A673 (cell line): Measurements from ENCODE around the gene TREX2. TPM values are rescaled to one million over a fixed set of nuclear protein-coding genes. Genes with fewer than 3 reads are reported as not detected.

Source experiments
- BruUV-seq: library from RNA; stranded (reverse); fragments of 400-500 nt; replicated peaks from 2 replicates; lab custom pipeline; 2021; lab: Mats Ljungman, UMichigan
- CTCF ChIA-PET: fragments of 300-600 bp; sonication (Branson Sonifier 250); formaldehyde crosslinking; loops from one replicate; lab custom pipeline; 2022; ENCODE audit warnings: antibody characterized with exemption; lab: Charles Lee
- POLR2A ChIA-PET: fragments of 300-600 bp; sonication (Branson Sonifier 250); formaldehyde crosslinking; loops from one replicate; lab custom pipeline; 2022; ENCODE audit warnings: antibody characterized with exemption; ENCODE audit not compliant: low non-redundant PET; lab: Charles Lee
- DNase-seq: peaks from one replicate; pipeline ENCODE4 v3.0.0-alpha.2; 2015; ENCODE audit warnings: low spot score
- H3K27ac ChIP-seq: fragments of 200-600 bp; sonication (generic); 2 replicates; pipeline ENCODE4 v1.5.1; 2016; ENCODE audit warnings: mixed run types, low read depth, mild to moderate bottlenecking, mixed read lengths, antibody characterized with exemption, low read length; ENCODE audit not compliant: poor library complexity, severe bottlenecking
- H3K27me3 ChIP-seq: fragments of 200-600 bp; sonication (generic); replicated peaks from 2 replicates; pipeline ENCODE4 v1.6.1; 2017; ENCODE audit warnings: mixed run types, low read depth, mild to moderate bottlenecking, mixed read lengths, antibody characterized with exemption, low read length; ENCODE audit not compliant: insufficient read depth, poor library complexity
- H3K36me3 ChIP-seq: fragments of 200-600 bp; sonication (generic); 2 replicates; pipeline ENCODE4 v1.6.1; 2016; ENCODE audit warnings: mixed run types, mild to moderate bottlenecking, mixed read lengths, antibody characterized with exemption, low read length; ENCODE audit not compliant: insufficient read depth, poor library complexity, severe bottlenecking
- H3K4me1 ChIP-seq: fragments of 200-600 bp; sonication (generic); 2 replicates; pipeline ENCODE4 v1.6.1; 2017; ENCODE audit warnings: mixed run types, mild to moderate bottlenecking, mixed read lengths, antibody characterized with exemption, low read length; ENCODE audit not compliant: insufficient read depth, poor library complexity, severe bottlenecking
- H3K4me3 ChIP-seq: fragments of 200-600 bp; sonication (generic); 2 replicates; pipeline ENCODE4 v1.5.1; 2016; ENCODE audit warnings: low read depth, mixed run types, mild to moderate bottlenecking, mixed read lengths, low read length; ENCODE audit not compliant: poor library complexity, severe bottlenecking
- H3K9me3 ChIP-seq: fragments of 200-600 bp; sonication (generic); 2 replicates; pipeline ENCODE4 v1.6.1; 2016; ENCODE audit warnings: mixed run types, low read depth, mild to moderate bottlenecking, mixed read lengths, antibody characterized with exemption, low read length; ENCODE audit not compliant: poor library complexity, severe bottlenecking
- CTCF ChIP-seq: fragments of 300-800, 200-600 bp; sonication (generic); conservative IDR thresholded peaks from 2 replicates; pipeline ENCODE4 v1.5.1; 2017; ENCODE audit warnings: low read depth, mild to moderate bottlenecking, antibody characterized with exemption, low read length, moderate library complexity, mixed read lengths
- EZH2 ChIP-seq: fragments of 200-600 bp; sonication (generic); IDR thresholded peaks from 2 replicates; pipeline ENCODE4 v1.6.1; 2017; ENCODE audit warnings: borderline replicate concordance, low read depth, mild to moderate bottlenecking, mixed read lengths, antibody characterized with exemption, low read length; ENCODE audit not compliant: poor library complexity, severe bottlenecking
- intact Hi-C: fragments of 100-400 bp; cut with micrococcal nuclease; formaldehyde crosslinking; loops from one replicate; pipeline ENCODE4 v1.10.0; 2022; ENCODE audit not compliant: unreplicated experiment
- total RNA-seq: library from RNA; stranded (reverse); gene quantifications from 2 replicates; pipeline ENCODE4 v1.2.3, GENCODE V29; 2021

Gene TREX2
- total RNA-seq, 1 experiment from 2014 or later: 0.77 TPM

- intact Hi-C loops: no loop called here
These were observed 22.2 kb upstream of the TREX2 start for GRCh38 chrX:153468008-153468580.

GRCh38 chrX:153465691-153466380 is 20.0 kb upstream of the TREX2 start:
- DNase-seq: no peak
- Histone ChIP-seq H3K9me3 (no peaks in the 10 kb centered on the region), H3K4me3 (no peak overlapping the region), H3K36me3 (peaks cover 5% of the 10 kb centered on the region), H3K27me3 (no peaks in the 10 kb centered on the region), H3K4me1 (no peaks in the 10 kb centered on the region), H3K27ac (no peak overlapping the region)
- CTCF ChIA-PET: no interaction called here
- BruUV-seq: no TSS peak
- intact Hi-C loops: no loop called here
- POLR2A ChIA-PET: no interaction called here
- TF ChIP-seq EZH2: no peak
- TF ChIP-seq CTCF: no peak

More at GRCh38 chrX:153468008-153468580, 22.2 kb upstream of the TREX2 start:
- TF ChIP-seq CTCF (no peak), EZH2 (no peak)
- ChIA-PET POLR2A (no interaction called here), CTCF (no interaction called here)
- Histone ChIP-seq H3K9me3 (no peaks in the 10 kb centered on the region), H3K4me1 (no peaks in the 10 kb centered on the region), H3K27ac (no peak overlapping the region), H3K36me3 (peaks cover 5% of the 10 kb centered on the region), H3K4me3 (no peak overlapping the region), H3K27me3 (no peaks in the 10 kb centered on the region)
- no TSS peak for BruUV-seq
- DNase-seq: peak; percentile 69

- no peak for DNase-seq
- H3K27ac ChIP-seq: no peak overlapping the region
- TF ChIP-seq CTCF (no peak), EZH2 (no peak)
- no peaks in the 10 kb centered on the region for H3K27me3 ChIP-seq
- POLR2A ChIA-PET: no interaction called here
- no TSS peak for BruUV-seq
- intact Hi-C loops: no loop called here
- H3K4me3 ChIP-seq: no peak overlapping the region
- CTCF ChIA-PET: no interaction called here
- no peaks in the 10 kb centered on the region for H3K9me3 ChIP-seq
- no peaks in the 10 kb centered on the region for H3K4me1 ChIP-seq
- H3K36me3 ChIP-seq: peaks cover 5% of the 10 kb centered on the region
These were observed 18.3 kb upstream of the TREX2 start for GRCh38 chrX:153464116-153464515.
